ENCODE data around the gene TMPRSS2. TPM values are rescaled to one million over a fixed set of nuclear protein-coding genes. Genes with fewer than 3 reads are reported as not detected.

Gene TMPRSS2
- total RNA-seq, 2 experiments from 2014 or later = not detected

DNA sequence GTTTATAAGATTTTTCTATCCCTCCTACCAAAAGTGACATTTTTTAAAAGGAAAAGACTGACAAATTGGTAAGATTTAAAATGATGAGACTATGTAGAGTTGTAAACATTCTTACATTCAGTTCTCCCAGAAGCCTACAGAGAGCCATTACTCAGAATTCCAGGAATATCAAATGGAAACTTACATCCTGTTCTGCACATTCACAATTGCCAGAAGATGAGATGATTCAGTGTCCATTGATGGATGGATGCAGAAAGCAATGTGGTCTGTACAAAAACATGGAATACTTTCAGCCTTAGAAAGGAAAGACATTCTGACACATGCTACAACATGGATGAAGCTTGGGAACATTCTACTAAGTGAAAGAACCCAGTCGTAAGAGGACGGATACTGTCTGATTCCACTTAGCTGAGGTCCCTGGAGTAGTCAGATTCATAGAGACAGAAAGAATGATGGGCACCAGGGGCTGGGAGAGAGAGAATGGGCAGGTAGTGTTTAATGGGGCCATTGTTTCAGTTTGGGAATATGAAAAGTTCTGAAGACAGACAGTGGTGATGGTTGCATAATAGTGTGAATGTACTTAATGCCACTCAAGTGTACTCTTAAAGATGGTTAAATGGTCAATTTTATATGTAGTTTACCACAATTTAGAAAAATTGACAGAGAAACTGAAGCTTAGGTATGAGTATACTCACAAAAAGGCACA, 65.3 kb downstream of the TMPRSS2 start:
- ChIA-PET CTCF (interaction anchor here (1.6 kb wide), 1 partner anchor 159 kb away, joined by 6 read pairs; no protein-coding TSS in a partner anchor), POLR2A (no interaction called here)
- H3K27me3 ChIP-seq (ENCODE audit: control insufficient read depth in 1 of 2, insufficient read depth in 2 of 2, low read length in 2 of 2) = no peaks in the 10 kb centered on the region
- peaks cover 91% of the 10 kb centered on the region for H3K36me3 ChIP-seq (ENCODE audit: insufficient read depth, low read length)
- ATAC-seq (ENCODE audit: poor library complexity) (no peak), DNase-seq (no peak)
- no peak overlapping the region for H3K4me3 Mint-ChIP-seq
- TF ChIP-seq CTCF (IDR thresholded peaks at IDR 0.05) = no peak
- intact Hi-C loops (cut with DNase I, micrococcal nuclease) = no loop called here
- H3K4me3 ChIP-seq (ENCODE audit: low read length) = no peak overlapping the region
- H3K9me3 Mint-ChIP-seq = no peaks in the 10 kb centered on the region
- H3K9me3 ChIP-seq (ENCODE audit: control insufficient read depth in 1 of 2, insufficient read depth in 1 of 2, low read length in 2 of 2) = no peaks in the 10 kb centered on the region
- no peaks in the 10 kb centered on the region for H3K4me1 ChIP-seq (ENCODE audit: insufficient read depth, low read length)
- H3K27ac Mint-ChIP-seq = no peak overlapping the region
- no peaks in the 10 kb centered on the region for H3K4me1 Mint-ChIP-seq (ENCODE audit: low read depth)
- H3K27ac ChIP-seq (ENCODE audit: low read depth in 1 of 2, low read length in 2 of 2) = no peak overlapping the region
- peaks cover 98% of the 10 kb centered on the region for H3K36me3 Mint-ChIP-seq (ENCODE audit: low read depth)
- no peaks in the 10 kb centered on the region for H3K27me3 Mint-ChIP-seq

DNA sequence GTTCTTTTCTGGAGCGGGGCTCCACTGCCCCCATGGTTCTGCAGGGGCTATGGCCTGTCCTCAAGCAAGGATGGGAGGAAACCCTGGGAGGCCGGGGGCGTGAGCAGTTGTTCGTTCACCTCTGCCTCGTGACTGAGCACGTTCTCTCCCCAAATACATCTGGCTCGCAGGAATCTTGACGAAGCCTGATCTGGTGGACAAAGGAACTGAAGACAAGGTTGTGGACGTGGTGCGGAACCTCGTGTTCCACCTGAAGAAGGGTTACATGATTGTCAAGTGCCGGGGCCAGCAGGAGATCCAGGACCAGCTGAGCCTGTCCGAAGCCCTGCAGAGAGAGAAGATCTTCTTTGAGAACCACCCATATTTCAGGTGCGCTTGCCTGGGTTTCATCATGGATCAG, 66.4 kb downstream of the TMPRSS2 start:
- DNase-seq (peak in 1 of 14 experiments; percentile 34), ATAC-seq (ENCODE audit: poor library complexity) (no peak)
- Mint-ChIP-seq H3K4me1 (ENCODE audit: low read depth) (no peaks in the 10 kb centered on the region), H3K36me3 (ENCODE audit: low read depth) (peaks cover 98% of the 10 kb centered on the region), H3K27me3 (no peaks in the 10 kb centered on the region), H3K27ac (no peak overlapping the region), H3K9me3 (no peaks in the 10 kb centered on the region), H3K4me3 (no peak overlapping the region)
- POLR2A ChIA-PET = interaction anchor here (2.1 kb wide), 1 partner anchor 16 kb away, joined by 7 read pairs; the partner anchor contains the start of gene MX1
- no peaks in the 10 kb centered on the region for H3K9me3 ChIP-seq (ENCODE audit: control insufficient read depth in 1 of 2, insufficient read depth in 1 of 2, low read length in 2 of 2)
- TF ChIP-seq CTCF (IDR thresholded peaks at IDR 0.05) = no peak
- H3K4me3 ChIP-seq (ENCODE audit: low read length) = no peak overlapping the region
- no peaks in the 10 kb centered on the region for H3K4me1 ChIP-seq (ENCODE audit: insufficient read depth, low read length)
- no peaks in the 10 kb centered on the region for H3K27me3 ChIP-seq (ENCODE audit: control insufficient read depth in 1 of 2, insufficient read depth in 2 of 2, low read length in 2 of 2)
- CTCF ChIA-PET = no interaction called here
- intact Hi-C loops (cut with DNase I, micrococcal nuclease) = no loop called here
- no peak overlapping the region for H3K27ac ChIP-seq (ENCODE audit: low read depth in 1 of 2, low read length in 2 of 2)
- peaks cover 92% of the 10 kb centered on the region for H3K36me3 ChIP-seq (ENCODE audit: insufficient read depth, low read length)

GRCh38 chr21:41439248-41439647, 68.7 kb downstream of the TMPRSS2 start:
- H3K4me3 ChIP-seq (ENCODE audit: low read length) = no peak overlapping the region
- Mint-ChIP-seq H3K4me3 (no peak overlapping the region), H3K4me1 (ENCODE audit: low read depth) (peaks cover 4% of the 10 kb centered on the region), H3K9me3 (peaks cover 2% of the 10 kb centered on the region), H3K36me3 (ENCODE audit: low read depth) (peaks cover 98% of the 10 kb centered on the region), H3K27me3 (no peaks in the 10 kb centered on the region), H3K27ac (no peak overlapping the region)
- H3K27me3 ChIP-seq (ENCODE audit: control insufficient read depth in 1 of 2, insufficient read depth in 2 of 2, low read length in 2 of 2) = no peaks in the 10 kb centered on the region
- DNase-seq (peak in 1 of 14 experiments; percentile 16), ATAC-seq (ENCODE audit: poor library complexity) (no peak)
- no peaks in the 10 kb centered on the region for H3K9me3 ChIP-seq (ENCODE audit: control insufficient read depth in 1 of 2, insufficient read depth in 1 of 2, low read length in 2 of 2)
- no peak for TF ChIP-seq CTCF (IDR thresholded peaks at IDR 0.05)
- ChIA-PET POLR2A (interaction anchor here (1.4 to 1.6 kb wide), 2 partner anchors 12 to 14 kb away, joined by 3 to 4 read pairs; partner anchors contain the start of gene MX1), CTCF (interaction anchor here (0.7 to 1.1 kb wide), 2 partner anchors 156 kb away, joined by 3 read pairs; no protein-coding TSS in a partner anchor)
- H3K4me1 ChIP-seq (ENCODE audit: insufficient read depth, low read length) = no peaks in the 10 kb centered on the region
- intact Hi-C loops (cut with DNase I, micrococcal nuclease) = no loop called here
- H3K36me3 ChIP-seq (ENCODE audit: insufficient read depth, low read length) = peaks cover 97% of the 10 kb centered on the region
- no peak overlapping the region for H3K27ac ChIP-seq (ENCODE audit: low read depth in 1 of 2, low read length in 2 of 2)

All from CD4-positive, alpha-beta T cell (primary cell).